ENCODE data around the gene DAPK1. TPM values are rescaled to one million over a fixed set of nuclear protein-coding genes. Genes with fewer than 3 reads are reported as not detected.

DAPK1 gene
- total RNA-seq, 2 donors from 2014 or later = 39.1 to 40.6 TPM

DNA sequence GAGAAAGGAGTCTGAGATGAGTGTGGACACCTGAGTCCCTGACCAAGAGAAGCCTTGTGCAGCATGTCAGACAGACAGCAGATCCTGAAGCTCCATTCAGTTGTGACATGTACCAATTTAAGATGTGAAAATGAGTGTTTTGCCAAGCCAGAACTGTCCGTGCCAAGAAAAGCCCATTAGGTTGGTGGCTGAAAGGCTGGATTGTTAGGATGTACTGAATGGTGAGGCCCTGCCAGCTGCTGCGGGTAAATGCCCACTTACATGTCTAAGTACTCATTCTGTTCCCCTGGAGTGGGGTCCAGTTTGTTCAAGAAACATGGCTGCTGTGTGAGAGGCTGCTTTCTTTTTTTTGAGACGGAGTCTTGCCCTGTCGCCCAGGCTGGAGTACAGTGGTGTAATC is 14.6 kb downstream of the DAPK1 start:
- ATAC-seq (ENCODE audit: insufficient number of reproducible peaks, low FRiP score, low read depth) = no peak
- H3K27ac ChIP-seq = no peak overlapping the region
- H3K4me1 ChIP-seq (ENCODE audit: control insufficient read depth in 1 of 2, low read depth in 2 of 2) = no peaks in the 10 kb centered on the region
- DNase-seq (ENCODE audit: low spot score) = no peak
- H3K27me3 ChIP-seq (replicated peaks; ENCODE audit: insufficient read depth) = no peaks in the 10 kb centered on the region
- H3K36me3 ChIP-seq = no peaks in the 10 kb centered on the region
- H3K9me3 ChIP-seq = no peaks in the 10 kb centered on the region
- TF ChIP-seq CTCF (IDR thresholded peaks at IDR 0.05) = no peak
- H3K4me3 ChIP-seq = no peak overlapping the region

DNA sequence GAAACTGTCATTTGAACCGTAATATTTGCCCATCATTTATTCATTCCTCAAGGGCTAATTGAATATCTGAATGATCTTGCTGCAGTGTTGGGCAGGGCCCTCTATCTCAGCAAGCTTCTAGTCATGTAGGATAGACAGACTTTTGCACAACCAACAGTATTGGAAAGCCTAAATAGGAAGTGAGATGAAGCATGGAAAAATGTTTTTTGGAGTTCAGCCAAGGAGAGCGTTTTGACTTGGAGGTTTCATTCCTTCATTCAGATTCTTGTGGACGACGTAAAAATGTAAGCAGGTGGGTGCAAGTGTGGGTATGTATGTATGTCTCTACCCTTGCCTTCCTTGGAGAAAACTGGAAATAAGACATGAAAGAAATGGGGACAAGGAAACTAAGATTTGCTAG is 15.5 kb downstream of the DAPK1 start:
- DNase-seq (ENCODE audit: low spot score) (no peak), ATAC-seq (ENCODE audit: insufficient number of reproducible peaks, low FRiP score, low read depth) (no peak)
- TF ChIP-seq CTCF (IDR thresholded peaks at IDR 0.05) = no peak
- Histone ChIP-seq H3K9me3 (no peaks in the 10 kb centered on the region), H3K36me3 (no peaks in the 10 kb centered on the region), H3K4me1 (ENCODE audit: control insufficient read depth in 1 of 2, low read depth in 2 of 2) (no peaks in the 10 kb centered on the region), H3K4me3 (no peak overlapping the region), H3K27ac (no peak overlapping the region), H3K27me3 (replicated peaks; ENCODE audit: insufficient read depth) (no peaks in the 10 kb centered on the region)

- H3K27ac ChIP-seq = no peak overlapping the region
Observed at GRCh38 chr9:87513880-87514535, 16.3 kb downstream of the DAPK1 start.

DNA sequence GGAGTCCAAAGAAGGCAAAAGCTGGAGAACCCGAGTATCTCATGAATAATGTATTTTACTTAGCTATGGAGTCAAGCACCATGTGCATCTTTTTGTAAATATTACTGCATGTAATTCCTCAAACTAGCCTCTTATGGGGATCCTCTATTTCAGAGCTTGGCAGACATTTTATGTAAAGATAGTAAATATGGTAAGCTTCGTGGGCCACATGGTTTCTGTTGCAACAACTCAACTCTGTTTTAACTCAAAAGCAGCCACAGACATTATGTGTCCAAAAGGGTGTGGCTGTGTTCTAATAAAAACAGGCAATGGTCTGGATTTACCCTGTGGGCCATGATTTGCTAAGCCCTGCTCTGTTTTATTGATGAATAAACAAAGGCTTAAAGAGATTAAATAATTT is 17.3 kb downstream of the DAPK1 start:
- H3K9me3 ChIP-seq = no peaks in the 10 kb centered on the region
- no peak overlapping the region for H3K4me3 ChIP-seq
- H3K27ac ChIP-seq = no peak overlapping the region
- ATAC-seq (ENCODE audit: insufficient number of reproducible peaks, low FRiP score, low read depth) (no peak), DNase-seq (ENCODE audit: low spot score) (no peak)
- no peaks in the 10 kb centered on the region for H3K4me1 ChIP-seq (ENCODE audit: control insufficient read depth in 1 of 2, low read depth in 2 of 2)
- TF ChIP-seq CTCF (IDR thresholded peaks at IDR 0.05) = no peak
- H3K36me3 ChIP-seq = no peaks in the 10 kb centered on the region
- H3K27me3 ChIP-seq (replicated peaks; ENCODE audit: insufficient read depth) = no peaks in the 10 kb centered on the region

More at GRCh38 chr9:87513880-87514535, 16.3 kb downstream of the DAPK1 start:
- H3K4me3 ChIP-seq = no peak overlapping the region
- H3K4me1 ChIP-seq (ENCODE audit: control insufficient read depth in 1 of 2, low read depth in 2 of 2) = no peaks in the 10 kb centered on the region
- H3K9me3 ChIP-seq = no peaks in the 10 kb centered on the region
- no peak for DNase-seq (ENCODE audit: low spot score)
- ATAC-seq (ENCODE audit: insufficient number of reproducible peaks, low FRiP score, low read depth) = no peak
- no peak for TF ChIP-seq CTCF (IDR thresholded peaks at IDR 0.05)
- H3K27me3 ChIP-seq (replicated peaks; ENCODE audit: insufficient read depth) = no peaks in the 10 kb centered on the region
- no peaks in the 10 kb centered on the region for H3K36me3 ChIP-seq

- Histone ChIP-seq H3K4me1 (ENCODE audit: control insufficient read depth in 1 of 2, low read depth in 2 of 2) (no peaks in the 10 kb centered on the region), H3K27ac (no peak overlapping the region)
- no peak for TF ChIP-seq CTCF (IDR thresholded peaks at IDR 0.05)
Observed at GRCh38 chr9:87515588-87516221, 18.0 kb downstream of the DAPK1 start.

More at GRCh38 chr9:87515588-87516221, 18.0 kb downstream of the DAPK1 start:
- Histone ChIP-seq H3K36me3 (no peaks in the 10 kb centered on the region), H3K9me3 (no peaks in the 10 kb centered on the region), H3K4me3 (no peak overlapping the region), H3K27me3 (replicated peaks; ENCODE audit: insufficient read depth) (no peaks in the 10 kb centered on the region)
- DNase-seq (ENCODE audit: low spot score) (no peak), ATAC-seq (ENCODE audit: insufficient number of reproducible peaks, low FRiP score, low read depth) (no peak)
